OCI-LY3 (cell line): Measurements from ENCODE around the gene KLHL2.

Experiments
- CTCF ChIP-seq: fragments of 200-600, 300-600 bp; sonication (generic); IDR thresholded peaks from 2 replicates; pipeline ENCODE4 v1.5.1; 2014; ENCODE audit warnings: antibody characterized with exemption, low read length, low read depth
- EZH2phosphoT487 ChIP-seq: fragments of 200-600 bp; shearing (Covaris generic); IDR thresholded peaks from 2 replicates; pipeline ENCODE4 v1.6.1; 2018; ENCODE audit warnings: antibody characterized with exemption, mixed run types, low read depth

DNA sequence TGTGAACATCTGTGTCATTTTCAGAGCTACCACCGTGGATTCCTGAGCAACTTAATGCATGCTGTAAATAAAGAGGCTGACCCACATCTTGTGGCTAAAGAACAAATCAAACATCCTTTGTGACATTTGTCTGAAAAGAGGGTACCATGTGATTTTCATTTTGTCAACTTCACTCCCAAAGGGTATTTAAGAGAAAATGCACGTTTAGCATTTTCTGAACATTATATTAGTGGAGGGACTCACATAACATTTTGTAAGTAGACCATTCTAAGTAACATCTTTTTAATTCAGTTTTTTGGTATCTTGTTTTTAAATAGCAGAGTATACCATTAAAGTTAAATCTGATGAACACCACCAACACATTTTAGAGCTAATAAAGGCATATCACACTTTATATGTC, 154.4 kb downstream of the KLHL2 start:
- TF ChIP-seq CTCF = no peak
- no peak for TF ChIP-seq EZH2phosphoT487
